ENCODE data around the gene CFAP99. TPM values are rescaled to one million over a fixed set of nuclear protein-coding genes. Genes with fewer than 3 reads are reported as not detected.

Gene CFAP99
- total and polyA plus RNA-seq, 2 of the 8 experiments (the other 6 are each of a cell fraction or from before 2014, with no cell fraction given) = not detected

DNA sequence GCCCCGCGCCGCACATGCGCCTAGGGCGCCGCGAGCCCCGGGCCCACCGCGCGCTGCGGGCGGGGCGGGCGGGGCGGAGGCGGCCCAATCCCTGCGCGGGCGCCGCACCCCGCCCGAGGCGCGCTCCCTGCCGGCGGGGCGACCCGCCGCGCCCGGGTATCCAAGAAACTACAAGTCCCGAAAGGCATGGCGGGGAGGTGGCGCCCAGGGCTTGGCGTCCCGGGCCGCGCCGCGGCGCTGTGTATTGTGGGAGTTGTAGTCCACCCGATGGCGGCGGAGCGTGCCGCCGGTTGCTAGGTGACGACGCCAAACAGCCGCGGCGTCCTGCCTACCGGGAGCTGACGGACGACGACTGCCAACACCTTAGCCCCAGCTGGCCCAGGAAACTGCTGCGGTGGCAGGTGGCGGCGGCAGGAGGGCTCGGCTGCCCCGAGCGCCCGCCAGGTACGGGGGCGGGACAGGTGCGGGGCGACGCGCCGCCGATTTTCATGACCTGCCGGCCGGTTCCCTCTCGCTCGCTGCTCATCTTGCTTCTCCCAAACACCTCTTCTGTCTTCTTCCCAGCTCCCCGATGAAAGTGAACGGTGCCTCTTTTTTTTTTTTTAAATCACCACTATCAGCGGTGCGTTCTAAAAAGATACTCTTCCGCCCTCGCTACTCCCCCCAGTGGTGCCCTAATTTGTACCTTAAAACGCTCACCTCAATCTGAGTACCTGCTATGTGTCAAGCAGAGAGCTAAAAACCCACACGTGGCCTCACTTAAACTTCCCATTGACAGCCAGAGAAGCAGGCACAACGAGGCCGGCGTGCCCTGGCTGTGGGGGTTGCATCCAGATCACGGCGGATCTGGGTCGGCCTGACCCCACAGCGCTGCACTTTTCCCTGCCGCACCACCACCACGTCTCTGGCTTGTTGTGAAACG lies at the start of gene CFAP99 (continued):
- TF ChIP-seq EP300 (IDR thresholded peaks at IDR 0.05; ENCODE audit: borderline replicate concordance in 1 of 2, low read depth in 2 of 2, low read length in 2 of 2) = no peak

Measured in H1 (cell line).